H1 (cell line): ENCODE measurements around the gene TMEM168. TPM values are rescaled to one million over a fixed set of nuclear protein-coding genes. Genes with fewer than 3 reads are reported as not detected.

Source experiments
- CTCF ChIA-PET: fragments of 300-600 bp; sonication (Branson Sonifier 250); formaldehyde crosslinking; loops from one replicate; lab custom pipeline; 2021; ENCODE audit not compliant: partially characterized antibody; lab: Charles Lee
- POLR2A ChIA-PET: fragments of 300-600 bp; sonication (Branson Sonifier 250); formaldehyde crosslinking; loops from one replicate; lab custom pipeline; 2021; ENCODE audit warnings: inconsistent platforms; ENCODE audit not compliant: partially characterized antibody; lab: Charles Lee
- DNase-seq, 2 experiments: peaks; one replicate each; pipeline versions ENCODE4 v3.0.0 to v3.0.0-alpha.2; 2010 to 2022; ENCODE audit warnings: low spot score in 2 of 2, low read depth in 1 of 2, mixed read lengths in 1 of 2
- FAIRE-seq: peaks from 2 replicates; lab custom pipeline; 2011; peaks lifted over from hg19 to GRCh38; lab: Jason Lieb, UNC
- H2AFZ ChIP-seq: 2 replicates; pipeline ENCODE4 v1.8.1; 2012; ENCODE audit warnings: low read length, inconsistent platforms
- H2AK5ac ChIP-seq: 2 replicates; pipeline ENCODE4 v1.6.1; 2013; ENCODE audit warnings: low read depth, low read length
- H2BK120ac ChIP-seq: replicated peaks from 2 replicates; pipeline ENCODE3; 2013; ENCODE audit warnings: low read depth, low read length, inconsistent platforms
- H2BK12ac ChIP-seq: 2 replicates; pipeline ENCODE4 v1.6.1; 2013; ENCODE audit warnings: low read depth, low read length
- H2BK15ac ChIP-seq: 2 replicates; pipeline ENCODE4 v1.6.1; 2013; ENCODE audit warnings: low read length
- H2BK20ac ChIP-seq: 2 replicates; pipeline ENCODE4 v1.6.1; 2013; ENCODE audit warnings: low read length
- H2BK5ac ChIP-seq: 2 replicates; pipeline ENCODE4 v1.6.1; 2013; ENCODE audit warnings: low read depth, low read length
- H3K14ac ChIP-seq: 2 replicates; pipeline ENCODE4 v1.6.1; 2013; ENCODE audit warnings: inconsistent platforms; ENCODE audit not compliant: insufficient read length
- H3K18ac ChIP-seq: 2 replicates; pipeline ENCODE4 v1.6.1; 2013; ENCODE audit warnings: low read length; ENCODE audit errors: extremely low read depth
- H3K23ac ChIP-seq: 2 replicates; pipeline ENCODE4 v1.6.1; 2013; ENCODE audit warnings: inconsistent platforms; ENCODE audit not compliant: insufficient read length
- H3K23me2 ChIP-seq: 2 replicates; pipeline ENCODE4 v1.6.1; 2013; ENCODE audit warnings: low read depth, low read length
- H3K27ac ChIP-seq: 2 replicates; pipeline ENCODE4 v1.6.1; 2011; ENCODE audit warnings: low read depth, low read length, inconsistent platforms
- H3K27me3 ChIP-seq, 4 experiments: replicated peaks in 1 of 4; 1 replicate in 1 of 4; 2 replicates in 3 of 4; pipeline versions ENCODE4 v1.6.1 to v1.8.1; 2011 to 2013; ENCODE audit warnings: low read length in 3 of 4, mild to moderate bottlenecking in 3 of 4, inconsistent platforms in 2 of 4, mixed read lengths in 2 of 4, moderate library complexity in 1 of 4; ENCODE audit not compliant: control insufficient read depth in 3 of 4, insufficient read depth in 3 of 4; ENCODE audit errors: extremely low read depth in 1 of 4
- H3K36me3 ChIP-seq, 4 experiments: 2 replicates each; pipeline versions ENCODE4 v1.6.1 to v1.8.1; 2011 to 2013; ENCODE audit warnings: mild to moderate bottlenecking in 4 of 4, low read length in 3 of 4, moderate library complexity in 2 of 4, control low read depth in 1 of 4, inconsistent platforms in 1 of 4; ENCODE audit not compliant: insufficient read depth in 4 of 4, control insufficient read depth in 2 of 4
- H3K4ac ChIP-seq: replicated peaks from 2 replicates; pipeline ENCODE3; 2013; ENCODE audit warnings: low read length, low read depth, mixed read lengths, inconsistent platforms; ENCODE audit not compliant: insufficient read length
- H3K4me1 ChIP-seq, 4 experiments: replicated peaks in 1 of 4; 1 replicate in 1 of 4; 2 replicates in 3 of 4; pipeline versions ENCODE4 v1.6.1 to v1.8.1; 2011 to 2013; ENCODE audit warnings: low read length in 3 of 4, inconsistent platforms in 2 of 4, mixed read lengths in 1 of 4; ENCODE audit not compliant: insufficient read depth in 4 of 4, control insufficient read depth in 3 of 4
- H3K4me2 ChIP-seq, 2 experiments: 2 replicates each; pipeline versions ENCODE4 v1.6.1 to v1.8.1; 2011 to 2013; ENCODE audit warnings: low read depth in 2 of 2, low read length in 2 of 2, control low read depth in 1 of 2, inconsistent platforms in 1 of 2, mild to moderate bottlenecking in 1 of 2; ENCODE audit not compliant: insufficient read depth in 1 of 2
- H3K4me3 ChIP-seq, 4 experiments: fragments of 200-600, 300-600 bp in 1 of 4; sonication (generic), shearing (Covaris generic), sonication (Bioruptor Twin) in 1 of 4; 2 replicates each; pipeline versions ENCODE4 v1.5.1 to v1.8.1; 2011 to 2016; ENCODE audit warnings: low read length in 4 of 4, low read depth in 3 of 4, control low read depth in 2 of 4, inconsistent platforms in 2 of 4, mild to moderate bottlenecking in 2 of 4, mixed read lengths in 1 of 4, moderate library complexity in 1 of 4; ENCODE audit not compliant: insufficient read depth in 2 of 4; ENCODE audit errors: extremely low read depth in 1 of 4
- H3K56ac ChIP-seq: replicated peaks from 2 replicates; pipeline ENCODE3; 2013; ENCODE audit warnings: low read depth, mild to moderate bottlenecking, mixed read lengths, low read length, inconsistent platforms; ENCODE audit not compliant: insufficient read length
- H3K79me1 ChIP-seq: 2 replicates; pipeline ENCODE4 v1.6.1; 2013; ENCODE audit warnings: low read depth, low read length, control low read depth
- H3K79me2 ChIP-seq, 2 experiments: 2 replicates each; pipeline versions ENCODE4 v1.6.1 to v1.8.1; 2012 to 2013; ENCODE audit warnings: low read length in 2 of 2, mild to moderate bottlenecking in 2 of 2, inconsistent platforms in 1 of 2; ENCODE audit not compliant: insufficient read depth in 2 of 2, control insufficient read depth in 1 of 2
- H3K9ac ChIP-seq, 4 experiments: replicated peaks in 1 of 4; 1 replicate in 1 of 4; 2 replicates in 3 of 4; pipeline versions ENCODE4 v1.6.1 to v1.8.1; 2011 to 2013; ENCODE audit warnings: low read depth in 3 of 4, low read length in 3 of 4, control low read depth in 2 of 4, mild to moderate bottlenecking in 2 of 4, moderate library complexity in 2 of 4, inconsistent platforms in 1 of 4; ENCODE audit errors: extremely low read depth in 1 of 4
- H3K9me3 ChIP-seq, 2 experiments: 2 replicates each; pipeline versions ENCODE4 v1.6.1 to v1.8.1; 2012 to 2013; ENCODE audit warnings: mild to moderate bottlenecking in 2 of 2, moderate library complexity in 2 of 2, control low read depth in 1 of 2, inconsistent platforms in 1 of 2, low read depth in 1 of 2, low read length in 1 of 2, mixed read lengths in 1 of 2; ENCODE audit not compliant: insufficient read depth in 2 of 2
- H4K20me1 ChIP-seq, 2 experiments: replicated peaks in 1 of 2; 2 replicates each; pipeline versions ENCODE3 to v1.8.1; 2011 to 2013; ENCODE audit warnings: inconsistent platforms in 2 of 2, low read length in 2 of 2, mild to moderate bottlenecking in 1 of 2; ENCODE audit not compliant: insufficient read depth in 2 of 2, control insufficient read depth in 1 of 2
- H4K5ac ChIP-seq: 2 replicates; pipeline ENCODE4 v1.6.1; 2013; ENCODE audit warnings: low read length, low read depth, mixed read lengths, inconsistent platforms; ENCODE audit not compliant: insufficient read length
- H4K8ac ChIP-seq: 2 replicates; pipeline ENCODE4 v1.8.0; 2013; ENCODE audit warnings: mild to moderate bottlenecking, moderate library complexity, low read length, inconsistent platforms; ENCODE audit not compliant: insufficient read depth; ENCODE audit errors: extremely low read depth
- H4K91ac ChIP-seq: replicated peaks from 2 replicates; pipeline ENCODE3; 2013; ENCODE audit warnings: low read length, mixed read lengths, inconsistent platforms; ENCODE audit not compliant: insufficient read length
- PHF8 ChIP-seq: fragments of 200-600 bp; sonication (generic); conservative IDR thresholded peaks from 2 replicates; pipeline ENCODE4 v1.7.1; 2012; ENCODE audit warnings: low read depth, mild to moderate bottlenecking, inconsistent platforms, low read length, moderate library complexity
- POU5F1 ChIP-seq: IDR thresholded peaks from 2 replicates; pipeline ENCODE4 v1.6.1; 2011; ENCODE audit warnings: low read depth, mild to moderate bottlenecking, low read length, moderate library complexity
- WGBS, 2 experiments: shearing (Covaris generic) in 1 of 2; methylation state at CpG; one replicate each; pipeline versions ENCODE4 v1.1.6 to v1.1.7; 2013 to 2015; ENCODE audit warnings: low lambda C conversion rate in 2 of 2, mixed read lengths in 2 of 2, inconsistent platforms in 1 of 2, low coverage in 1 of 2, missing lambda C conversion rate in 1 of 2; ENCODE audit not compliant: insufficient replicate concordance in 2 of 2, insufficient coverage in 1 of 2, insufficient read length in 1 of 2; ENCODE audit errors: extremely low coverage in 1 of 2, missing lambda C conversion rate in 1 of 2; 5-methylcytosine and 5-hydroxymethylcytosine counted together
- polyA plus RNA-seq, 7 experiments: library from polyadenylated mRNA; depleted of rRNA in 3 of 7; stranded (reverse) in 5 of 7; unstranded in 2 of 7; fragments of >200 nt in 5 of 7; fragments of 200-250 nt in 2 of 7; gene quantifications; 1 replicate in 5 of 7; 2 replicates in 1 of 7; 4 replicates in 1 of 7; pipeline versions ENCODE4 v1.2.1 to v1.2.3, GENCODE V29; 2011 to 2013; ENCODE audit warnings: missing spikeins in 2 of 7, mixed read lengths in 2 of 7
- total RNA-seq: library from RNA; stranded (reverse); fragmentation: NEBNext Ultra II Directional; extraction: Animal tissue kit (Norgen Biotek cat#: 25700); gene quantifications from 2 replicates; pipeline ENCODE4 v1.2.1, GENCODE V29; 2021

Gene TMEM168
- total and polyA plus RNA-seq, 2 of the 8 experiments (the other 6 are each of a cell fraction or from before 2014, with no cell fraction given), result 8.9 to 11.1 TPM

DNA sequence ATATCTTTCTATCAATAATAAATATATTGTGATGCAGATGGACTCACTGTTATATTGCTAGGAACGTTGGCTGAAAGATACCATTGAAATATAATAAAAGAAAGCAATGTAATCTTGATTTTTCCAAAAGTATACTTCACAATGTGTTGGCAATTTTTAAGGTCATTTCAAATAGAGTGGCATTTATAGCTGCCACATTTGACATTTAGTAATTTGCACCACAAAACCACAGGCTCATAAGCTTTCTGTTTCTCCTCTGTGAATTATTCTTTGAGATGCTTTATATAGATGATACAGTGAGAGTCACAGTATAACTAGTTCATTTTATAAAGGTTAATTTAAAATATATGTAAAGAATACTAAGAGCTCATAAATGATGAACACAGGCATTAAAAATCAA, 44.6 kb downstream of the TMEM168 start:
- Histone ChIP-seq H2BK5ac (no peak overlapping the region), H2BK20ac (no peak overlapping the region), H3K4ac (no peak overlapping the region), H2AFZ (no peak overlapping the region), H3K23me2 (no peaks in the 10 kb centered on the region), H2BK15ac (no peak overlapping the region), H3K18ac (no peak overlapping the region), H4K20me1 (no peaks in the 10 kb centered on the region), H3K27me3 (no peaks in the 10 kb centered on the region), H3K4me3 (no peak overlapping the region)
- CTCF ChIA-PET, result interaction anchor here (0.5 kb wide), 2 partner anchors 130 to 1047 kb away, joined by 3 read pairs; no protein-coding TSS in a partner anchor
- TF ChIP-seq POU5F1 (no peak), PHF8 (no peak)
- TF ChIP-seq, all 59 proteins: peak for 0
- DNase-seq (no peak), FAIRE-seq (no peak)
- no peaks in the 10 kb centered on the region; a peak in 1 of 4 replicates for H3K9me3 ChIP-seq
- 85% methylated on average over 1 of the region's 1 CpG; no CpG with 5 or more reads in 1 of the 2 experiments for WGBS, 2 experiments
- no peak overlapping the region for H3K14ac ChIP-seq
- H2BK120ac ChIP-seq, result no peak overlapping the region
- H3K79me2 ChIP-seq, result no peaks in the 10 kb centered on the region
- H3K4me1 ChIP-seq, result no peaks in the 10 kb centered on the region
- no peak overlapping the region for H3K4me2 ChIP-seq
- H3K56ac ChIP-seq, result no peak overlapping the region
- H4K8ac ChIP-seq, result no peak overlapping the region
- POLR2A ChIA-PET, result no interaction called here
- no peak overlapping the region for H3K23ac ChIP-seq
- H3K79me1 ChIP-seq, result no peaks in the 10 kb centered on the region
- H4K91ac ChIP-seq, result no peak overlapping the region
- no peak overlapping the region for H2AK5ac ChIP-seq
- no peak overlapping the region for H4K5ac ChIP-seq
- H3K27ac ChIP-seq, result no peak overlapping the region
- H3K36me3 ChIP-seq, result no peaks in the 10 kb centered on the region
- no peak overlapping the region for H3K9ac ChIP-seq
- H2BK12ac ChIP-seq, result no peak overlapping the region
